Measurements from ENCODE around the gene TET3.

DNA sequence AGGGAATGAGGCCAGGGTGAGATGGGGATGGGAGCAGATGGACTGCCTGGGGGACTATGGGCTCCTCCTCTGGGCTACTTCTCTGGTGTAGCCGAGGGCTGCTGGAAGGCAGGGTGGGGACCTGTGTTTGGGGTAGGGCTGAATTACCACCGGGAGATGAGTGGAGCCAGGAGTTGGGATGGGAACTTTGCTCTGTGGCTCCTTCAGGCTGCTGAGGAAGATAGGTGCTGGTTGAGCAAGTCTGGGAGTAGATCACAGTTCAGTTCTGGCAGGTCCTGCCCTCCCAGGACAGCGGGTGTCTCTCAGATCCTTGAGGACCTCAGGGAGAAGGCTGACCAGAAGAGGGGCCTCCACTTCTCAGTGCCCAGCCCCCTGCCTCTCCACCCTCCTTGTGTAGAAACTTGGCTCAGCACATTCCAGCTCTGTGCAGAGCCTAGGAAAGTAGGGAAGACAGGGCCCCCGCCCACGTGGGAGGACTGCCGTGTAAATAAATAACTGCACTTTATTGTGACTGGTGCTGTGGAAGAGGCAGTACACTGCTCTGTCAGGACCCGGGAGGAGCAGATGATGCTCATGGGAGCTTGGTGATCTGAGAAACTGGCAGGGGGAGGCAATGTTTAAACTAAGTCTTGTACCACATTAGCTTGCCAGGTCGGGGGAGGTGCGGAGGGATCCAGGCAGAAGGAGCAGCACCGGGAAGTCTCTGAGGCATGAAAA, 15.3 kb downstream of the TET3 start:
- TF ChIP-seq, protein P1, sequence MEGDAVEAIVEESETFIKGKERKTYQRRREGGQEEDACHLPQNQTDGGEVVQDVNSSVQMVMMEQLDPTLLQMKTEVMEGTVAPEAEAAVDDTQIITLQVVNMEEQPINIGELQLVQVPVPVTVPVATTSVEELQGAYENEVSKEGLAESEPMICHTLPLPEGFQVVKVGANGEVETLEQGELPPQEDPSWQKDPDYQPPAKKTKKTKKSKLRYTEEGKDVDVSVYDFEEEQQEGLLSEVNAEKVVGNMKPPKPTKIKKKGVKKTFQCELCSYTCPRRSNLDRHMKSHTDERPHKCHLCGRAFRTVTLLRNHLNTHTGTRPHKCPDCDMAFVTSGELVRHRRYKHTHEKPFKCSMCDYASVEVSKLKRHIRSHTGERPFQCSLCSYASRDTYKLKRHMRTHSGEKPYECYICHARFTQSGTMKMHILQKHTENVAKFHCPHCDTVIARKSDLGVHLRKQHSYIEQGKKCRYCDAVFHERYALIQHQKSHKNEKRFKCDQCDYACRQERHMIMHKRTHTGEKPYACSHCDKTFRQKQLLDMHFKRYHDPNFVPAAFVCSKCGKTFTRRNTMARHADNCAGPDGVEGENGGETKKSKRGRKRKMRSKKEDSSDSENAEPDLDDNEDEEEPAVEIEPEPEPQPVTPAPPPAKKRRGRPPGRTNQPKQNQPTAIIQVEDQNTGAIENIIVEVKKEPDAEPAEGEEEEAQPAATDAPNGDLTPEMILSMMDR (IDR thresholded peaks at IDR 0.05; ENCODE audit: low read depth, low read length), result no peak
- TF ChIP-seq EZH2phosphoT487 (IDR thresholded peaks at IDR 0.05; ENCODE audit: low read depth), result no peak

Data from OCI-LY3 (cell line).